B cell (primary cell): ENCODE data around the gene CCDC50.

Experiments
- CTCF ChIP-seq: fragments of 200-600 bp; IDR thresholded peaks from one replicate; pipeline ENCODE4 v1.8.0; 2022; ENCODE audit warnings: antibody characterized with exemption, mild to moderate bottlenecking
- EZH2 ChIP-seq: IDR thresholded peaks from 2 replicates; pipeline ENCODE4 v1.6.1; 2012; ENCODE audit warnings: borderline replicate concordance, low read depth, mild to moderate bottlenecking, moderate library complexity, low read length; ENCODE audit not compliant: insufficient read depth, poor library complexity, severe bottlenecking

- TF ChIP-seq CTCF (no peak), EZH2 (no peak)
These were observed 53.5 kb downstream of the CCDC50 start for GRCh38 chr3:191382661-191383060.
